ENCODE measurements around the gene KIF1B. TPM values are rescaled to one million over a fixed set of nuclear protein-coding genes. Genes with fewer than 3 reads are reported as not detected.
A peak's percentile ranks its signal among the peaks of the same experiment; 100 is the strongest.
"Not testable (repeated sequence)": the region's sequence is repeated elsewhere in the genome, so short reads cannot be mapped to it uniquely, and the experiment has no call there.

KIF1B gene
- polyA plus RNA-seq, 1 experiment = 26.9 TPM

DNA sequence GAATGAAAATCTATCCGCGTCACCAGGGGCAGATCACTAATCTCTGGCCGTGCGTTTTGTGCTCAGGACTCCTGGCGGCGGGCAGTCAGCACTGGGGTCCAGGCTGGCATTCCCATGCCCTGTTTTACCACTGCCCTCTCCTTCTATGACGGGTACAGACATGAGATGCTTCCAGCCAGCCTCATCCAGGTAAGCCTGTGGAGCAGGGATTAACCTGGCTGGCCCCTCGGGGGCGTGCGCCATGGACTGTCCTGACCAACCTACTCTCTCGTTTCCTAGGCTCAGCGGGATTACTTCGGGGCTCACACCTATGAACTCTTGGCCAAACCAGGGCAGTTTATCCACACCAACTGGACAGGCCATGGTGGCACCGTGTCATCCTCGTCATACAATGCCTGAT, 209.0 kb downstream of the KIF1B start:
- Histone ChIP-seq H3K9me3 (ENCODE audit: control insufficient read depth, insufficient read depth, low read length) (no peaks in the 10 kb centered on the region), H3K4me3 (ENCODE audit: low read depth, low read length) (no peak overlapping the region), H3K27me3 (ENCODE audit: control insufficient read depth, insufficient read depth, low read length) (no peaks in the 10 kb centered on the region), H3K27ac (ENCODE audit: low read depth, low read length) (no peak overlapping the region)
- DNase-seq (ENCODE audit: low read depth, low spot score) = no peak
- TF ChIP-seq, protein P1, sequence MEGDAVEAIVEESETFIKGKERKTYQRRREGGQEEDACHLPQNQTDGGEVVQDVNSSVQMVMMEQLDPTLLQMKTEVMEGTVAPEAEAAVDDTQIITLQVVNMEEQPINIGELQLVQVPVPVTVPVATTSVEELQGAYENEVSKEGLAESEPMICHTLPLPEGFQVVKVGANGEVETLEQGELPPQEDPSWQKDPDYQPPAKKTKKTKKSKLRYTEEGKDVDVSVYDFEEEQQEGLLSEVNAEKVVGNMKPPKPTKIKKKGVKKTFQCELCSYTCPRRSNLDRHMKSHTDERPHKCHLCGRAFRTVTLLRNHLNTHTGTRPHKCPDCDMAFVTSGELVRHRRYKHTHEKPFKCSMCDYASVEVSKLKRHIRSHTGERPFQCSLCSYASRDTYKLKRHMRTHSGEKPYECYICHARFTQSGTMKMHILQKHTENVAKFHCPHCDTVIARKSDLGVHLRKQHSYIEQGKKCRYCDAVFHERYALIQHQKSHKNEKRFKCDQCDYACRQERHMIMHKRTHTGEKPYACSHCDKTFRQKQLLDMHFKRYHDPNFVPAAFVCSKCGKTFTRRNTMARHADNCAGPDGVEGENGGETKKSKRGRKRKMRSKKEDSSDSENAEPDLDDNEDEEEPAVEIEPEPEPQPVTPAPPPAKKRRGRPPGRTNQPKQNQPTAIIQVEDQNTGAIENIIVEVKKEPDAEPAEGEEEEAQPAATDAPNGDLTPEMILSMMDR (IDR thresholded peaks at IDR 0.05; ENCODE audit: low read depth, low read length) = no peak
- POLR2A ChIA-PET = no interaction called here
- CTCF ChIA-PET = interaction anchor here (1.4 kb wide), 1 partner anchor 32 kb away, joined by 3 read pairs; no protein-coding TSS in a partner anchor

DNA sequence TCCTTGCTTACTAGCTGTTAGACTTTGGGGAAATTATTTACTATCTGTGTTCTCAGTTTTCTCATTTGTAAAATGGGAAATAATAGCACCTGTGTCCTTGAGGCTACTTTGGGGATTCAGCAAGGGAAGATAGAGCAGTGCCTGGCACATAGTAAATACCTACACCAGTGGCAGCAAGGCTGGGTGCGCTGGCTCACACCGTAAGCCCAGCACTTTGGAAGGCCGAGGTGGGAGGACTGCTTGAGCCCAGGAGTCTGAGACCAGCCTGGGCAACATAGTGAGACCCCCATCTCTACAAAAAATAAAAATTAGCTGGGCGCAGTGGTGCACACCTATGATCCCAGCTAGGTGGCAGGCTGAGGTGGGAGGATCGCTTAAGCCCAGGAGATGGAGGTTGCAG, 211.3 kb downstream of the KIF1B start:
- TF ChIP-seq, protein P1 (IDR thresholded peaks at IDR 0.05; ENCODE audit: low read depth, low read length) = no peak
- no peaks in the 10 kb centered on the region for H3K27me3 ChIP-seq (ENCODE audit: control insufficient read depth, insufficient read depth, low read length)
- H3K27ac ChIP-seq (ENCODE audit: low read depth, low read length) = no peak overlapping the region
- H3K9me3 ChIP-seq (ENCODE audit: control insufficient read depth, insufficient read depth, low read length) = no peaks in the 10 kb centered on the region
- H3K4me3 ChIP-seq (ENCODE audit: low read depth, low read length) = no peak overlapping the region
- DNase-seq (ENCODE audit: low read depth, low spot score) = no peak
- ChIA-PET CTCF (no interaction called here), POLR2A (no interaction called here)

DNA sequence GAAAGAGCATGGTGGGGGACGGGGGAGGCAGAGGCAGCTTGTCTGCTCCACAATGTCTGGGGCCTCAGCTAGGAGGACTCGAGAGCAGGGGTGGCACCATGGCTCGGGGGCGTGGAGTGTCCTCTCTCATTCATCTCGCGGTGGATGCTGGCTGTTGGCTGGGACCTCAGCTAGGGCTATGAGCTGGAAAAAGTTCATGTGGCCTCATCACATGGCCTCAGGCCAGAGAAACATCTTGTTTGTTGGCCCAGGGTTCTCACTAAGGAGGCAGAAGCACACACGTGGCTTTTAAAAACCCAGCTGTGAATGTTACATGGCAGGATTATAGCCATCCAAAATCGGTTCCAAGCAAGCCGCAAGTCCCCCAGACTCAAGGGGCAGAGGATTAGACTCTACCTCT, 213.7 kb downstream of the KIF1B start:
- Histone ChIP-seq H3K9me3 (ENCODE audit: control insufficient read depth, insufficient read depth, low read length) (no peaks in the 10 kb centered on the region), H3K27ac (ENCODE audit: low read depth, low read length) (peak overlapping the region; percentile 61), H3K4me3 (ENCODE audit: low read depth, low read length) (no peak overlapping the region), H3K27me3 (ENCODE audit: control insufficient read depth, insufficient read depth, low read length) (no peaks in the 10 kb centered on the region)
- ChIA-PET POLR2A (interaction anchor here (0.5 to 1.0 kb wide), 5 partner anchors 9 to 660 kb away, joined by 3 to 6 read pairs (median 3); no protein-coding TSS in a partner anchor), CTCF (interaction anchor here (1.1 to 3.5 kb wide), 2 partner anchors 36 to 46 kb away, joined by 5 to 27 read pairs; no protein-coding TSS in a partner anchor)
- TF ChIP-seq, protein P1 (IDR thresholded peaks at IDR 0.05; ENCODE audit: low read depth, low read length) = no peak
- no peak for DNase-seq (ENCODE audit: low read depth, low spot score)

DNA sequence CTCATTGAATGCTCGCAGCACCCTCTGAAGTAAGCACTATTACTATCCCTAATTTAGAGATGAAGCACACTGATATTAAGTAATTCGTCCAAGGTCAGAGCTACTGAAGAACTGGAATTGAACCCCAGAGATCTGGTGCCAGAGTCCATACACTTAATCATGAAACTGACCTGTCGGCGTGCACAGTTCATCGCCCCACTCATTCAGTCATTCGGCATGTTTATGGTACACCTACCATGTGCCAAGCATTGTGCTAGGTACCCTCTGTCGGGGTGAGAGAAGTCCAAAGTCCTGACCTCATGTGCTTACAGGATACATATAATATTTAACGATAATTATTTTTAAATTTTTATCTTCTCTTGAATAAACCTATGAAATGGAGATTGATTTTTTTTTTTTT, 214.3 kb downstream of the KIF1B start:
- Histone ChIP-seq H3K4me3 (ENCODE audit: low read depth, low read length) (no peak overlapping the region), H3K27me3 (ENCODE audit: control insufficient read depth, insufficient read depth, low read length) (no peaks in the 10 kb centered on the region), H3K27ac (ENCODE audit: low read depth, low read length) (no peak overlapping the region), H3K9me3 (ENCODE audit: control insufficient read depth, insufficient read depth, low read length) (no peaks in the 10 kb centered on the region)
- POLR2A ChIA-PET = interaction anchor here (0.6 to 1.0 kb wide), 3 partner anchors 9 to 26 kb away, joined by 3 to 6 read pairs (median 3); no protein-coding TSS in a partner anchor
- DNase-seq (ENCODE audit: low read depth, low spot score) = no peak
- TF ChIP-seq, protein P1 (IDR thresholded peaks at IDR 0.05; ENCODE audit: low read depth, low read length) = no peak
- CTCF ChIA-PET = interaction anchor here (0.7 to 3.5 kb wide), 3 partner anchors 37 to 69 kb away, joined by 4 to 27 read pairs (median 5); no protein-coding TSS in a partner anchor

DNA sequence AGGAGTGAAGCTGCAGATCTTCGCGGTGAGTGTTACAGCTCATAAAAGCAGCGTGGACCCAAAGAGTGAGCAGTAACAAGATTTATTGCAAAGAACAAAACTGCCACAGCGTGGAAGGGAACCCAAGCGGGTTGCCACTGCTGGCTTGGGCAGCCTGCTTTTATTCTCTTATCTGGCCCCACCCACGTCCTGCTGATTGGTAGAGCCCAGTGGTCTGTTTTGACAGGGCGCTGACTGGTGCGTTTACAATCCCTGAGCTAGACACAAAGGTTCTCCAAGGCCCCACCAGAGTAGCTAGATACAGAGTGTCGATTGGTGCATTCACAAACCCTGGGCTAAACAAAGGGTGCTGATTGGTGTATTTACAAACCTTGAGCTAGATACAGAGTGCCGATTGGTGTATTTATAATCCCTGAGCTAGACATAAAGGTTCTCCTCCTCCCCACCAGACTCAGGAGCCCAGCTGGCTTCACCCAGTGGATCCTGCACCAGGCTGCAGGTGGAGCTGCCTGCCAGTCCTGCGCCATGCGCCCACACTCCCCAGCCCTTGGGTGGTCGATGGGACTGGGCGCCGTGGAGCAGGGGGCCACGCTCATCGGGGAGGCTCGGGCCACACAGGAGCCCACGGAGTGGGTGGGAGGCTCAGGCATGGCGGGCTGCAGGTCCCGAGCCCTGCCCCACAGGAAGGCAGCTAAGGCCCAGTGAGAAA, 215.6 kb downstream of the KIF1B start:
- H3K27me3 ChIP-seq (ENCODE audit: control insufficient read depth, insufficient read depth, low read length); H3K9me3 ChIP-seq (ENCODE audit: control insufficient read depth, insufficient read depth, low read length); H3K4me3 ChIP-seq (ENCODE audit: low read depth, low read length); H3K27ac ChIP-seq (ENCODE audit: low read depth, low read length); POLR2A ChIA-PET; DNase-seq (ENCODE audit: low read depth, low spot score): not testable (repeated sequence)
- CTCF ChIA-PET = interaction anchor here (1.3 to 3.5 kb wide), 2 partner anchors 48 to 68 kb away, joined by 4 to 27 read pairs; no protein-coding TSS in a partner anchor

DNA sequence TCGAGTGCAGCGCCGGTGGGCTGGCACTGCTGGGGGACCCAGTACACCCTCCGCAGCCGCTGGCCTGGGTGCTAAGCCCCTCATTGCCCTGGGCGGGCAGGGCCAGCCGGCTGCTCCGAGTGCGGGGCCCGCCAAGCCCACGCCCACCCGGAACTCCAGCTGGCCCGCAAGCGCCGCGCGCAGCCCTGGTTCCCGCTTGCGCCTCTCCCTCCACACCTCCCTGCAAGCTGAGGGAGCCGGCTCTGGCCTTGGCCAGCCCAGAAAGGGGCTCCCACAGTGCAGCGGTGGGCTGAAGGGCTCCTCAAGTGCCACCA, 216.1 kb downstream of the KIF1B start:
- CTCF ChIA-PET = interaction anchor here (1.3 to 3.5 kb wide), 2 partner anchors 49 to 68 kb away, joined by 4 to 27 read pairs; no protein-coding TSS in a partner anchor
- H3K4me3 ChIP-seq (ENCODE audit: low read depth, low read length); DNase-seq (ENCODE audit: low read depth, low spot score); H3K27ac ChIP-seq (ENCODE audit: low read depth, low read length); H3K9me3 ChIP-seq (ENCODE audit: control insufficient read depth, insufficient read depth, low read length); H3K27me3 ChIP-seq (ENCODE audit: control insufficient read depth, insufficient read depth, low read length); POLR2A ChIA-PET: not testable (repeated sequence)

Data from AG04450 (cell line).